ENCODE results near the gene DUSP7. TPM values are rescaled to one million over a fixed set of nuclear protein-coding genes. Genes with fewer than 3 reads are reported as not detected.

DUSP7 gene, protein sequence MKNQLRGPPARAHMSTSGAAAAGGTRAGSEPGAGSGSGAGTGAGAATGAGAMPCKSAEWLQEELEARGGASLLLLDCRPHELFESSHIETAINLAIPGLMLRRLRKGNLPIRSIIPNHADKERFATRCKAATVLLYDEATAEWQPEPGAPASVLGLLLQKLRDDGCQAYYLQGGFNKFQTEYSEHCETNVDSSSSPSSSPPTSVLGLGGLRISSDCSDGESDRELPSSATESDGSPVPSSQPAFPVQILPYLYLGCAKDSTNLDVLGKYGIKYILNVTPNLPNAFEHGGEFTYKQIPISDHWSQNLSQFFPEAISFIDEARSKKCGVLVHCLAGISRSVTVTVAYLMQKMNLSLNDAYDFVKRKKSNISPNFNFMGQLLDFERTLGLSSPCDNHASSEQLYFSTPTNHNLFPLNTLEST
- total RNA-seq (2014; rRNA removed; shearing (Covaris generic)) = 4.3 and 6.2 TPM in 2 replicates

GRCh38 chr3:52056521-52056967, at the start of gene DUSP7:
Gene DUSP7 (minus strand): TSS chr3:52056571. CDS start chr3:52056366, 205 bp downstream.
- no peak for DNase-seq (ENCODE audit: low spot score)

DNA sequence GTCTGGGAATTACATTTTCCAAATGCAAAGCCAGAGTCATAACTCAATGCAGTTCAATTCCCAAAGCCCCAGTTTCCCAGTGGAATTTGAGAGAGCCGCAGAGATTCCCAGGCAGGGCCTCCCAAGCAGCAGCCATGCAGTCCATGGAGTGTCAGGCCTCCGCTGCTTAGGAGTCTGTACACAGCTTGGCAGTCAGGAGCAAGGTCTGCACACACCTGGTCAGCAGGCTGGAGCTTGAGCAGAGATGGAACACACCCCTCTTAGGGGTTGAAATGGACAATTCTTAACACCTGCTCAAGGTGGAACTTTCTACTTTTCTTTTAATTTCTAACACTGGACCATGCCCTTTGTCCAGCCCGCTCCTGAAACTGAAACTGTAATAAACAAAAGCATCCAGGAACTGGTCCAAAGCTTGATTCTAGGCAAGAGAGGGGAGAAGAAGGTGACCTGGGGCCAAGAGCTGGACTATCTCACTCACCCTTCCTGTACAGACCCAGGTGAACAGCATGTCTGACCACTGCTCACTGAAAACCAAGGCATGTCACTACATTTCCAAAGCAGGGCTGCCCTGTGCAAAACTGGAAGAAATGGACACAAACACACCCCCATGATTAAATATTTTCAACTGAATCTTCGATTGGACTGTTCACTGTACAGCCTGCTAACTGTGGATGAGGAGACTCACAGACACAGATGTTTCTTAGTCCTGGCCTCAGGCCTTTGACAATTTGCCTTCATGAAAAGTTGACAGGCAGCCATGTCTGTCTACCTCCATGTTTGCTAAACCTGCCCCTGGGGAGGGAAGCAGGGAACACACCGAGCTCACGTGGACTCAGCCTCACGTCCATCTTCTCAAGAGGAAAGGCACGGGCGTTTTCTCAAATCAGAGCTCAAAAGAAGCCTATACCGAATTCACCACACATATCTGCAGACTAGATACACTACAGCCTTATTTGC, 48.6 kb upstream of the DUSP7 start:
- no peak for DNase-seq (ENCODE audit: low spot score)

DNA sequence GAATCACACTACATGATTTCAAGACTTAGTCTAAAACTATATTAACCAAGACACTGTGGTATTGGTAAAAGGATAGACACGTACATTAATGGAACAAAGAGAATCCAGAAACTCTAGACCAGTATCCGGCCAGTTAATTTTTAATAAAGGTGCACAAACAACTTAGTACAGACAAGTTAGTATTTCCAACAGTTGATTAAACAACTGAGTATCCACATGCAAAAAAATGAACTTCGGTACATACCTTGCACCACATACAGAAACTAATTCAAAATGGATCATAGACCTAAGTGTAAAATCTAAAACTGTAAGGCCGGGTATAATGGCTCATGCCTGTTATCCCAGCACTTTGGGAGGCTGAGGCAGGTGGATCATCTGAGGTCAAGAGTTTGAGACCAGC, 46.6 kb upstream of the DUSP7 start:
- DNase-seq (ENCODE audit: low spot score) = no peak

DNA sequence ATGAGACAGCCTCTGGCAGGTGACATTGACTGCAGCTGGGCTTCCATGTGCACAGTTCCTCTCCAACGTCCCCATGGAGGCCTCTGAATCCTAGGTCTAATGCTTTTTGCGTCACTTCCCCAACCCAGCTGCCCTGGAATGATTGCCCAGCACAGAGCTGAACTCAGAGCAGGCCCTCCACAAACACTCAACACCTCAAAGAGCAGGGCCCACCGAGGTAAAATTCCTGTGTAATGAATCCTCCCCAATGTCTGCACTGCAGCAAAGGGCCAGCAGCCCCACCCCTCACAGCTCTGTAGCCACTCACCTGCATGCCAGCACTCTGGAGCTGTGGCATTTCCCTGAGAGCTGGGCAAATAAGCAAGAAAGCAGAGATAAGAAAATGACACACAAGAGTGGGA, 42.6 kb upstream of the DUSP7 start:
- no peak for DNase-seq (ENCODE audit: low spot score)

DNA sequence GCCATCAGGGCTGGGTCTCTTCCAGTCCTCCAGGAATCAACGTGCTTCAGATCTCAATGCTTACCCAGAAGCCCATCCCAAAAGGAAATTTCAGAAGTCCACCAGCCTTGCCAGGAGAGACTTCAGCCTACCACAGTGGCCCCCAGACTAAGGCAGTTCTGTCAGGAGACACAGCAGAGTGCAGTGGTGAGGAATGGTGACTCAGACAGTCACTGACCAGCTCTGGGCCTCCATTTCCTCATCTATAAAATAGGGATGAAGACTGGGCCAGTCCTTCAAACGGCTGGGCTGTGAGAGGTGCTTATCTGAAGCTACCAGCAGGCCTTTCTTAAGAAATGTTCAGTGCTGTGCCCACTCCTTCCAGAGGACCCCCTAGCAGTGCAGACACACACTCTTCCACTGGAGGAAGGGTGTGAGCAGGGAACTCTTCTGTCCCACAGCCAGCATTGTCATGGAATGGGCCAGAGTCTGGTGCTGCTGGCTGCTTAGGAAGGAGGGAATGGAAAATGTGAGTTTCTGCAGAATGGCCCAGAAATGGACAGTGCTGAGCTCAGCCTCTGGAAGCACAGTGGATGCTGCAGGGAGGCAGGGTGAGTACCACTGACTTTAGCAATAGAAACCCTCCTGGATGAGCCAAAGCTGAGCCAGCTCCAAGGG, 41.6 kb upstream of the DUSP7 start:
- no peak for DNase-seq (ENCODE audit: low spot score)

GRCh38 chr3:52095990-52096775, 39.8 kb upstream of the DUSP7 start:
- DNase-seq (ENCODE audit: low spot score) = no peak

DNA sequence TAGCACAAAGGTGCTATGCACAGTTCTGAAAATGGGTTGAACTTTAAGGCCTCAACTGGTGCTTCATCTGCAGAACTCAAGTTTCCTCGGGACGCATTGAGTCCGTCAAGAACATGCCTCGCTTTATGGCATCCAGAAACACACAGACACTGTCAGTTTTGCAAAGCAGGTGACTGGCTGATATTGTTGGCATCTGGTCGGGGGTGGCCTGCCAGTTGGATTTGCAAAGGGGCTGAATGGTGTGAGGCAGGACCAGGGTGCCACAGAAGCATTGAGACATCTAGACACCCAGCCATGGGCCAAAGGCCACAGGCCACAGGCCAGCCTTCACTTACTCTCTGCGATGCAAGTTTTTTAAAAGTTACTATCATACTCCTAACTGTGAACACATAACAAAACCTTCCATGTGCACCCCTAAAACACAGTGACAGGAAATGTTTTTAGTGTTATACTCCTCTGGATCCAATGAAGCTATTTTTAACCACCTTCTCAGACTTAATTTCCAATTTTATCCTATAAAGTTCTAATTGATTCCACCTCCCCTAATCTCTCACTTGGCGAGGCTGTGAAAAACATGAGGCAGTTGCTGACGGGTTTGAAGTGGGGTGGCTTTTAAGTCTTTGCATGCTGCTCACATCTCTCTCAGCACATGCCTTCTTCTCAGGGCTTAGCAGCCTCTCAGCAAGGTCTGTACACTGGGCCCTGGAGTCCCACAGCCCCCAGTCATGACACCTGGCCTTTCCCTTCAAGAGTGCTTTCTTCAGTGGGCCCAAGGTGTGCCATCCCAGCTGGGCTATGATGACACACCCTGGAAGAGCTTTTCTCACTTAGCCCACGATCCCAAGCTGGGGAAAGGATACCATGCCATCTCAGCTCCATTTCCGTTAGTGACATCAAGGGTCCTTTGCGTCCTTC, 38.5 kb upstream of the DUSP7 start:
- no peak for DNase-seq (ENCODE audit: low spot score)

DNA sequence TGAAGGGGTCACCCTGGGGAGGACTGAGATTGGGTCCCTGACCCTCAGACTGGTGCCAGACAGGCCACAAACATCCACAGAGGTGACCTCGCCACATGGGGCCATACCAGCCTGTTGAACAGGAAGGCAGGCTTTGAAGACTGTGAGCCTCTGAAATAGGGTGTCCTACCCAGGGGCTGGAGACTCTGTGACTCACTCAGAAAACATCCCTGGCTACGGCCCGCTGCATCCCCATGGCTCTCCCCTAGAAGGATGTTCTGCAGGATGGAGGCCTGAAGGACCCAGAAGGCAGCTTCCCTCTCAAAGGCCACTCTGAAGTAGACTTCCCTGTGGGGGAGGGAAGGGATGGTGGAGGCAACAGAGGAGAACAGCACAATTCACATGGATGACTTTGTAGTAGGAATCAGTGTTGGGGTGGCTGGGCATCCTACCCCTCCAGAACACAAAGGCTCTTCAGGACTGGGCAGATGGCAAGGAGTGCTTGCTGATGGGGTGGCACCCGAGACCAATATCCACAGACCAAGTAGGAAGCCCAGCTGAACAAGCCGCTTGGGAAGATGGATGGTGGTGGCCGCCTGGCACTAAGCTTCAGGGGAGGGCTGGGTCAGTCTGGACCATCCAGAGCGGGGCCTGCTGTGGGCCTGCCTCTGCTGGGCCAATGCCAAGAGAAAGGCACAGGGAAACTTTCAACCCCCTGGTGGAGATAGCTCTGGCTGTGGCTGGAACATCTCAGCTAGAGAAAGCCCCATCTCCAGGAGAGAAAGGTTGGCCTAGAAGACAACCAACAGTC, 37.6 kb upstream of the DUSP7 start:
- DNase-seq (ENCODE audit: low spot score) = no peak

DNA sequence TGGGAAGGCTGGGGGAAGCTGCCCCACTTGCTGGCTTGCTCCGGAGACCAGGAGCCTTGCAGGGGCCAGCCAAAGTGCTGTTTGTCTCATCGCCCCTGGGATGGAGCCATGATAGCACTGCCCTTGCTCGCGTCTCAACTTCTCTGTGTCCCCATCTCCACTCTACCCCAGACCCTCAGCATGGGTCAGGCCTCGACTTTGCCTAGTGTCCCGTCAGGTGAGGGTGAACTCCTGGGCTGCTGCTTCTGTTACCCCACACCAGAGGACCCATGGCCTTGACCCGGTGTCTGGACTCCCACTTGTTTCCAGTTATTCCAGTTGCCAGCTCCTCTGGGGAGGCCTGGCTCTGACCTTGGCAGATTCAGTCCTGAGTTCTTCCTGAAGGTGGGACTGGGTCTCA, 36.5 kb upstream of the DUSP7 start:
- DNase-seq (ENCODE audit: low spot score) = no peak

GRCh38 chr3:52092271-52092660, 35.9 kb upstream of the DUSP7 start:
- no peak for DNase-seq (ENCODE audit: low spot score)

- DNase-seq (ENCODE audit: low spot score) = no peak
Measured at GRCh38 chr3:52091586-52092270, 35.4 kb upstream of the DUSP7 start.

DNA sequence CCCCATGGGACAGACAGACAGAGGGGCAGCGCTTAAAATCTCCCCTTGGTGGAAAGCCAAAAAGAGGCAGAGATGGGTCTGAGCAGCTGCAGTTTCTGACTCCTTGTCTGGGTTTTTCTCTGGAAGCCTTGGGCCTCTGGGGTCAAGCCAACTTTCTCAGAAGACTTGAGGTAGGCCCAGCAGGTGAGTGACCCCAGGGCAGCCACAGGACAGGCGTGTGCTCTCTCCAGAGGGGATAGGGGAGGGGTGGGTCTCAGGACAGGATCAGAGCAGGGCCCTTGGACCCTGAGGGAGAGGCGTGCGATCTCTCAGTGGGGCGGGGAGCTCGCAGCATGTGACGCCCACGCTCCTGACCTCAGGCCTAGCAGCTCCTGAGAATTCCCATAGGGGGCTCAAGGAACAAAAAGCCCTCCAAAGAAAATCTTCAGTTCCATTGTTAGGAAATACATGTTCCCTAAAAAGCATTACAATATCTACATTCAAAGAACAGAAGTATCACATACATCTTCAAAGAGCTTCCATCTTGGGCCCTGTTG, 34.6 kb upstream of the DUSP7 start:
- DNase-seq (ENCODE audit: low spot score) = no peak

GRCh38 chr3:52090131-52090932, 34.0 kb upstream of the DUSP7 start:
- DNase-seq (ENCODE audit: low spot score) = peak; percentile 65

DNA sequence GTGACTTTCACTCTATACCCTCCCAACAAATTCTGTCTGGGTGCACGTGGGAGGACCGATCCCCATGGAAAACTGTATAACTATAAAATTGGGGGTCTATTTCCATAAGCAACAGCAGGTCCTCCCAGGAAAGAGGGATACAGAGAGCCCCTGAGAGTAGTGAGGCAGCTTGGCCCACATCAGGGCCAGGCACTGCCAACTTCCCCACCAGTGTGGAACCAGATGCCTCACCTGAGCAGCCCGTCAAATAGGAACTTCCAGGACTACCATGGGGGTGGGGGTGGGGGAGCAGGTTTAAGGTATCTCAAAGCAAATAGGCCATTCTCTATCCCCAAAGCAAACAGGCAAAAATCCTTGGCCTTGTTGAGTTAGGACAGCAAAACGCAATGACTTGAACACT, 33.3 kb upstream of the DUSP7 start:
- no peak for DNase-seq (ENCODE audit: low spot score)

GRCh38 chr3:52088445-52089367, 32.3 kb upstream of the DUSP7 start:
- no peak for DNase-seq (ENCODE audit: low spot score)

- no peak for DNase-seq (ENCODE audit: low spot score)
Measured at GRCh38 chr3:52087731-52088130, 31.4 kb upstream of the DUSP7 start.
